ENCODE data around the gene FAM161A.

- TF ChIP-seq, protein P1, sequence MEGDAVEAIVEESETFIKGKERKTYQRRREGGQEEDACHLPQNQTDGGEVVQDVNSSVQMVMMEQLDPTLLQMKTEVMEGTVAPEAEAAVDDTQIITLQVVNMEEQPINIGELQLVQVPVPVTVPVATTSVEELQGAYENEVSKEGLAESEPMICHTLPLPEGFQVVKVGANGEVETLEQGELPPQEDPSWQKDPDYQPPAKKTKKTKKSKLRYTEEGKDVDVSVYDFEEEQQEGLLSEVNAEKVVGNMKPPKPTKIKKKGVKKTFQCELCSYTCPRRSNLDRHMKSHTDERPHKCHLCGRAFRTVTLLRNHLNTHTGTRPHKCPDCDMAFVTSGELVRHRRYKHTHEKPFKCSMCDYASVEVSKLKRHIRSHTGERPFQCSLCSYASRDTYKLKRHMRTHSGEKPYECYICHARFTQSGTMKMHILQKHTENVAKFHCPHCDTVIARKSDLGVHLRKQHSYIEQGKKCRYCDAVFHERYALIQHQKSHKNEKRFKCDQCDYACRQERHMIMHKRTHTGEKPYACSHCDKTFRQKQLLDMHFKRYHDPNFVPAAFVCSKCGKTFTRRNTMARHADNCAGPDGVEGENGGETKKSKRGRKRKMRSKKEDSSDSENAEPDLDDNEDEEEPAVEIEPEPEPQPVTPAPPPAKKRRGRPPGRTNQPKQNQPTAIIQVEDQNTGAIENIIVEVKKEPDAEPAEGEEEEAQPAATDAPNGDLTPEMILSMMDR (IDR thresholded peaks at IDR 0.05) = no peak
- no peak for TF ChIP-seq POLR2AphosphoS5 (IDR thresholded peaks at IDR 0.05; ENCODE audit: low read depth, low read length)
These were observed 42.0 kb downstream of the FAM161A start for GRCh38 chr2:61811821-61812220.
